ENCODE data around the gene BAZ2B.

The BAZ2B gene

GRCh38 chr2:159584796-159585195 is 31.6 kb downstream of the BAZ2B start:
- FAIRE-seq (no peak), DNase-seq (ENCODE audit: extremely low spot score, insufficient read length, low read depth) (no peak)

GRCh38 chr2:159573846-159574606 is 42.3 kb downstream of the BAZ2B start:
- FAIRE-seq (no peak), DNase-seq (ENCODE audit: extremely low spot score, insufficient read length, low read depth) (no peak)

DNA sequence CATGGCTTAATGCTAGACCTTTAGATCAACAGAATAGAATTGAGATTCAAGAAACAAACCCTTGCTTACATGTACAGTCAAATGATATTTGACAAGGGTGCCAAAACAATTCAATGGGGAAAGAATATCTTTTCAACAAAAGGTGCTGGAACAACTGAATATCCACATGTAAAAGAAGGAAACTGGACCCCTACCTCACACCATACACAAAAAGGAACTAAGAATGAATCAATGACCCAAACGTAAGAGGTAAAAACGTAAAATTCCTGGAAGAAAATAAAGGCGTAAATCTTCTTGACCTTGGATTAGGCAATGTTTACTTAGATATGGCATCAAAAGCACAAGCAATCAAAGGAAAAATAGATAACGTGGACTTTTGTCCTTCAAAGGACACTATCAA is 43.1 kb downstream of the BAZ2B start:
- no peak for FAIRE-seq

DNA sequence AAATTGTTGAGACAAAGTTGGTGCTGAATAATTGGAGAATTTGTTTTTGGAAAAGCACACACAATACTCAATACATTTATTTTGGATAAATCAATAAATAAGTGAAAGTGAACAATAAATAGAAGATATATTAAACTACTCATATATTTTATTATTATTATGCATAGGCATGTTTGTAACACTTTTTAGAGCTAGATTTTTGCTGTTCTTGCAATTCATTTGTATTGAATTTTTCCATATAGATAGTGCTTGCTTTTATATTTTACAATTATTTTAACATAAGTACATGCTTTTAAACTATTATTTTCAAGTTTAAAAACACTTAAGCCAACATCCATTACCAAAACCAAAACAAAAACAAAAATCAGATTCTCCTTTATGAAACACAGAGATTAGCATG is 43.9 kb downstream of the BAZ2B start:
- no peak for FAIRE-seq
- DNase-seq (ENCODE audit: extremely low spot score, insufficient read length, low read depth), result no peak

More for the DNA sequence above, 43.1 kb downstream of the BAZ2B start:
- no peak for DNase-seq (ENCODE audit: extremely low spot score, insufficient read length, low read depth)

DNA sequence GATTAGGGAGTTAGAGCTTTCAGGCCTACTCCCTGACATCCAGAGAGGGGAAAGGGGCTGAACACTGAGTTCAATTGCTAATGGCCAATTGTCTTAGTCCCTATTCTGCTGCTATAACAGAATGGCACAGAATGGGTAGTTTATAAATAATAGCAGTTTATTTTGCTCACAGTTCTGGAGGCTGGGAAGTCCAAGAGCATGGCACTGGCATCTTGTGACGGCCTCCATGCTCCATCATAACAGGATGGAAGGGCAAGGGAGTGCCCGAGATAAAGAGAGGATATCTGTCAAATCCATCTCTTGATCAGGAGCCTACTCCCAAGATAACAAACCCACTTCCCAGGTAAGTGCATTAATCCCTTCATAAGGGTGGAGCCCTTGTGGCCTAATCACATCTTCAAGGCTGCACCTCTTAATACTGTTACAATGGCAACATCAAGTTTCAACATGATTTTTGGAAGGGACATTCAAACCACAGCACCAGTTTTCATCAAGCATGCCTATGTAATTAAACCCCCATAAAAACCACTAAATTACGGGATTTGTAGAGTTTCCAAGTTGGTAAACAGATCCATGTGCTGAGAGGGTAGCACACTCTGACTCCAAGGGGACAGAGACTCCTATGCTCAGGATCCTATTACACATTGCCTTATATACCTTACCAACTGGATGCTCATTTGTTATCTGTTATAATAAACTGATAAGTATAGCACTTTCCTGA is 44.6 kb downstream of the BAZ2B start:
- FAIRE-seq (no peak), DNase-seq (ENCODE audit: extremely low spot score, insufficient read length, low read depth) (no peak)

DNA sequence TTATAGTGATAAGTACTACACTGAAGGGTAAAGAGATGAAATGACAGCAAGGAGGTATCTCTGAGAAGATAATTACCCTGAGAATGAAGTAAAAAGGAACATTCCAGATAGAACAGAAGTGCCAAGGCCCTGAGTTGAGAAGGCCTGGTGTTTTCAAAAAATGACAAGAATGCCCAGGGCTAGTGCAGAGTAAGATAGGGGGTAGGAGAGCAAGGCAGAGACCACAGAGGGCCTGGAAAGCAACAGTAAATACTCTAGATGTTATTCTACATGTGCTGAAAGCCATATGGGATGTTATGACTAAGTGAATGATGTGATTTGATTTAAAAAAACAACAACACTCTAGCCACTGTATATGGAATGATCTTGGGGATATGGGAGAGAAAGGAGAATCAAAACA is 52.3 kb downstream of the BAZ2B start:
- no peak for FAIRE-seq

DNA sequence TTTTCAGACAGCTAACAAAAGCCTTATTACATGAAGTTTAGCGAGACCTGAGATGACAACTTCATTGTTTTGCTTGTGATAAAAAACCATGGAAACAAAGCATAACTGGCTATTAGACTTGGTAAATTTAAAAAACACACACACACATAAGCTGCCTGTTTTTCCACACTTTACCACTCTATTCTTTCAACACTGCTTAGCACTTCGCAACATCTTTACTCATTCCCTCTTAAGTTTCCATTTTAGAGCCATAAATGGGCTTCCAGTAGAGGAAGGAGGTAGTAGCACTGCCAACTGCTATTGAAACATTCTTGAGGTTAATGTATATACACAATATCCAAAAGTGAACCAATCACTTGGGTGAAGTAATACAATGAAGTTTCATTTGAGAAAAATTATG is 54.1 kb downstream of the BAZ2B start:
- FAIRE-seq (no peak), DNase-seq (ENCODE audit: extremely low spot score, insufficient read length, low read depth) (no peak)

More for the DNA sequence above, 52.3 kb downstream of the BAZ2B start:
- DNase-seq (ENCODE audit: extremely low spot score, insufficient read length, low read depth), result no peak

DNA sequence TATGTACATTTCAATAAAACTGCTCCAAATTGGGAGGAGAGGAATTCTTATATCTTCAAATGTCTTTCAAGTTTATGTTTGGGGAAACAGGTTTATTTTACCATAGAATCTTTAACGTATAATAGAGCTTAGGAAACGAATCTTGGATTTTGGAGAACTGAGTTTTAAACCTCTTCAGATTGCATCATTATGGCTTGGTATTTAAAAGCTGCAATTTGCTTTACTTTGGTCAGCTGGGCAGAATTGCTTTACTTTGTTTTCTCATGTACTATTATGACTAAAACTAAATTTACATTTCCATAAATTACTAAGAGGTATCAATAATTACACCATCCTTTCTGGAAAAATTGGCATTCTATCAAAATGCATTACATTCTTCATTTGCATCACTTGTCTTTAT is 54.6 kb downstream of the BAZ2B start:
- FAIRE-seq (no peak), DNase-seq (ENCODE audit: extremely low spot score, insufficient read length, low read depth) (no peak)

DNA sequence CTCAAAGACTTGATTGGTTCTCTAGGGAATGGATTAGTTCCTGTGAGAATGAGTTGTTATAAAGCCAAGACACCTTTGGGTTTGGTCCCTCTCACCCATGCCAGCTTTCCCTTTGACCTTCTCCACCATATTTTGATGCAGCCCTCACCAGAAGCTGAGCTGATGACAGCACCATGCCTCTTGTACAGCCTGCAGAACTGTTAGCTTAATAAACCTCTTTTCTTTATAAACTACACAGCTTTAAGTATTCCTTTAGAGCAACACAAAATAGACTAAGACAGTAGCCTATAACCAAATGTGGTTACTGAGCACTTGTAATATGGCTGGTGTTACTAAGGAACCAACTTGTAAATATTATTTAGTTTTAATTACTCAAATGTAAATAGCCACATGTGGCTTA is 55.1 kb downstream of the BAZ2B start:
- DNase-seq (ENCODE audit: extremely low spot score, insufficient read length, low read depth) (no peak), FAIRE-seq (no peak)

GRCh38 chr2:159559034-159559433 is 57.3 kb downstream of the BAZ2B start:
- no peak for FAIRE-seq

DNA sequence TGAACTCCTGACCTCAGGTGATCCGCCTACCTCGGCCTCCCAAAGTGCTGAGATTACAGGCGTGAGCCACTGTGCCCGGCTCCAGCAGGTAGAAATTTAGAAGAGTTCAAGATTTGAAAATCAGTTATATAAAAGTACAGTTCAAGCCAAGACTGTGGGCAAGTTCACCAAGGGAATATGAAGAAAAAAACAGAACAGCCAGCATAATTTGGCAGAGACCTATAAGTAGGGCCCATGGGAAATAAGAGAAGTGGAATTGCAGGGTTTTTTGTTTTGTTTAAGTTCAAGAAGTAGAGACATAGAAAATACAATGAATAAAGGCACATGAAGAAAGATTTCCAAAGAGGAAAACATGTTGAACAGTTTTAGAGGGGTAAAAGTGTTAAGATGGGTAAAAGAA is 57.9 kb downstream of the BAZ2B start:
- DNase-seq (ENCODE audit: extremely low spot score, insufficient read length, low read depth) (no peak), FAIRE-seq (no peak)

More at GRCh38 chr2:159559034-159559433, 57.3 kb downstream of the BAZ2B start:
- no peak for DNase-seq (ENCODE audit: extremely low spot score, insufficient read length, low read depth)

- FAIRE-seq, result no peak
- no peak for DNase-seq (ENCODE audit: extremely low spot score, insufficient read length, low read depth)
Measured at GRCh38 chr2:159557437-159558034, 58.8 kb downstream of the BAZ2B start.

DNA sequence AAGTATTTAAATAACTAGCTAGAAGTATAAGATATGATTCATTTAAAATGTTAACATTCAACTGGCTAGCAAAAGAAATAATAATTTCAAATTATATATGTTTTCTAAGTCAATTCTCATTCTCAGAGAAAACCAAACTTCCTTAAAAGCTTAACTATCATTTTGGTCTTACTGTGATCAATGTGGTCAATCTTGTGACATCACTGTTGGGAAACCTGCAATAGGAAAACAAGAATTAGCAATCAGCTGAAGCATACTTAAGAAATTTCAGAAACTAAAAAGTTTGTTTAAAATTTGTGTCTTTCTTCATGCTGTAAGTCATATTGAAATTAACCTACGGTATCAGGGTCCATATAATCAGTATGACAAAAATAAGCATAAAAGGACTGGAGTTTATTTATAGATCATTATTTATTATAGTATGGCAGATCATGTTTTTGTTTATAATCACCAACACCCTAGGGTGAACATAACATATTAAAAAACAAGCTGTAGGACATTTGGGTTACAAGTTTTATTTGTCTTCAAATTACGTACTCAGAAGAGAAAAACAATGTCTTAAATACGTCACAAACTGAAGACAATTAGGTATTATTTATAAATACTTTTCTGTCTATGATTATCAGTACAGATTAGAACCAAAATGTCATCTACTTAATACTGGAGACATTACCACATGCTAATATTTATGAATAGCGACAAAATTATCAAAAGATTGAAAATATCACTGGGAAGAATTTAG is 60.5 kb downstream of the BAZ2B start:
- FAIRE-seq (no peak), DNase-seq (ENCODE audit: extremely low spot score, insufficient read length, low read depth) (no peak)

GRCh38 chr2:159553727-159554126 is 62.6 kb downstream of the BAZ2B start:
- no peak for DNase-seq (ENCODE audit: extremely low spot score, insufficient read length, low read depth)
- FAIRE-seq, result no peak

GRCh38 chr2:159551806-159552205 is 64.5 kb downstream of the BAZ2B start:
- FAIRE-seq, result no peak
- DNase-seq (ENCODE audit: extremely low spot score, insufficient read length, low read depth), result no peak

GRCh38 chr2:159550231-159550630 is 66.1 kb downstream of the BAZ2B start:
- FAIRE-seq (no peak), DNase-seq (ENCODE audit: extremely low spot score, insufficient read length, low read depth) (no peak)

GRCh38 chr2:159549234-159549633 is 67.1 kb downstream of the BAZ2B start:
- FAIRE-seq (no peak), DNase-seq (ENCODE audit: extremely low spot score, insufficient read length, low read depth) (no peak)

DNA sequence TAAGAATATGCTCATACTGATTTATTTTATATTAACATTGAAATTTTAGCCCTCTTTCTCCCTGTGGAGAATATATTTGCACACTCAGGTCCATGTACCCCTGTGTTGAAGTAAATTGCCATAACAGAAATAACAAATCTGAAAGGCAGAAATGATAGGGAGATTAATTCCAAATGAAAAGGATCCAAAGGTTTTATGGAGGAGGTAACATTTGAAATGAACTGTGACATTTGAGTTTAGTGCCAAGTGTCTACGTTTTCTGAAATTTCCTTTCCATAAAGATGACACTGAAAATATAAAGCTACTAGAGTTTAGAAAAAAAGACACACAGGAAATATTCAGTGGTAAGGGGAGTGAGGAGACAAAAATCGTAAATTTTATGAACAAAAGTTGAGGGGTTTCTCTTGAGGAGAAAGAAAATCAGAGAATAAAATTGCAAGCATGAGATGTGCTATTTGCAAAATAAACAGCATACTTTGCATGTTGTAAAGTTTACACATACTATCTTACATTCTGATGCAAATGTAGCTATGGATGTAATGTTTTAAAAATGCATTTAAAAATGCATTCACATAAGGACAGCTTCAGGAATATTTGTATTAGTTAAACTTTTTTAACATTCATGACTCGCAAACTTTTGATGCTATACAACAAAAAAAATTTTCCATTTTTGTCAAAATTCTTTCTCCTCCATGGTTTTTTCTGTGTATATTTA is 69.5 kb downstream of the BAZ2B start:
- no peak for FAIRE-seq
- DNase-seq (ENCODE audit: extremely low spot score, insufficient read length, low read depth), result no peak

DNA sequence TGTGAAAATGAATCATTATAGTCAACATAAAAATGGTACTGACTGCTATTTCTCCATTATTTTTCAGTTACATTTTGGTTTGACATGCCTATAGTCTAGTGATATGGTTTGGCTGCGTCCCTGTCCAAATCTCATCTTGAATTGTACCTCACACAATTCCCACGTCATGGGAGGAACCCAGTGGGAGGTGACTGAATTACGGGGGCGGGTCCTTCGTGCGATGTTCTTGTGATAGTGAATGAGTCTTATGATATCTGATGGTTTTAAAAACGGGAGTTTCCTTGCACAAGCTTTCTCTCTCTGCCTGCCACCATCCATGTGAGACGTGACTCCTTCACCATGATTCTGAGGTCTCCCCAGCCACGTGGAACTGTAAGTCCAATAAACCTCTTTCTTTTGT is 70.3 kb downstream of the BAZ2B start:
- FAIRE-seq, result no peak
- no peak for DNase-seq (ENCODE audit: extremely low spot score, insufficient read length, low read depth)

DNA sequence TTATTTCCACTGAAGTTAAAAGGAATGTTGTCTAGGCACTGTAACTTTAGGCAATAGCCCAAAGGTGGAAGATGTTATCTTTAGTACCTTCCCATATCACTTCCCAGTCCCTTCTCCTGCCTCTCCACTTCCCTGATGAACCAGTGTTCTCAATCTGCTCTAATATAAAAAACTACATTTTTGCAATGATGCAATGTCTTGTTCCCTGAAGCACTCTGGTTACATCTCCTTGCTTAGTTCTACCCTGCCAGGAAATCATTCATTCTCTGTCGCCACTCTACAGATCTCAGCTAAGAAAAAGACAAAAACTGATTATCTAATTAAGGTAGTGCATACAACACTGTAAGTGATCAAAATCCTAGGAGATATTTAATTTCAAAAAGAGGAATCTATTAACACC is 71.3 kb downstream of the BAZ2B start:
- DNase-seq (ENCODE audit: extremely low spot score, insufficient read length, low read depth), result no peak
- FAIRE-seq, result no peak
